ENCODE measurements around the gene TESMIN.

DNA sequence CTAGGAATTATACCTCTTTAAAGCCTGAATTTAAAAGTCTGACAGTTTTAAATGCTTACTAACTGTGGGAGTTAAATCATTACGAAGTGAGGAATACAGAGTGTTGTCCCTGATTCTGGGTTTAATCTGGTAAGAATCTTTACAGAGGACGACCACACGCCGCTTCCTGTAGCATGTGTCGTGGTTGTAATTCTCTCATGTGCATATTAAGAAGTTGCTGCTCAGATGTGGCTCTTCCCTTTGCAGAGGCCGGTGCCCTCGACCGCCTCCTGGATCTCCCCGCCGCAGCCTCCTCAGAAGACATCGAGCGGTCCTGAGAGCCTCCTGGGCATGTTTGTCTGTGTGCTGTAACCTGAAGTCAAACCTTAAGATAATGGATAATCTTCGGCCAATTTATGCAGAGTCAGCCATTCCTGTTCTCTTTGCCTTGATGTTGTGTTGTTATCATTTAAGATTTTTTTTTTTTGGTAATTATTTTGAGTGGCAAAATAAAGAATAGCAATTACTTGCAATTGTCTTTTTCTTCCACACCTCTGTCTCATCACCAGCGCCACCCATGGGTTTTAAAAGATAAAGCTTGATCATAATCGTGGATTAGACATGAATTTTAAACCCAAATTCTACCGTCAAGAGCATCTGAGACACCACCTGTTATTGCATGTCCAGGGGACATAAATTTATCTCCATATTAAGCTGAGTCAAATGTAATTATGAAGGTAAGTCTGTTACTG lies 60.5 kb downstream of the TESMIN start:
- TF ChIP-seq POLR2A (IDR thresholded peaks at IDR 0.05; ENCODE audit: low read depth, low read length), result no peak
- no peak for TF ChIP-seq TAF1 (IDR thresholded peaks at IDR 0.05; ENCODE audit: low read depth, low read length)
- no peak for TF ChIP-seq POLR2AphosphoS5 (IDR thresholded peaks at IDR 0.05; ENCODE audit: low read depth, low read length)
- no peak for TF ChIP-seq SPI1 (IDR thresholded peaks at IDR 0.05; ENCODE audit: low read depth, low read length)
- no peak for TF ChIP-seq PAX5 (IDR thresholded peaks at IDR 0.05; ENCODE audit: insufficient read depth, low read length, severe bottlenecking)
